ENCODE measurements around the gene TMOD1.
"Not testable (repeated sequence)": the region's sequence is repeated elsewhere in the genome, so short reads cannot be mapped to it uniquely, and the experiment has no call there.

The TMOD1 gene

GRCh38 chr9:97501177-97501971 is at the start of gene TMOD1:
Gene TMOD1 (plus strand): TSS chr9:97501666. CDS start chr9:97524189, 22,523 bp downstream.
- H3K27ac Mint-ChIP-seq: no peak within 1 kb of the TSS
- peak; percentile 79 for ATAC-seq (ENCODE audit: low read depth)

GRCh38 chr9:97453573-97453972 is 47.9 kb upstream of the TMOD1 start:
- H3K36me3 Mint-ChIP-seq: peaks cover 25% of the 10 kb centered on the region
- H3K4me3 Mint-ChIP-seq; H3K4me1 Mint-ChIP-seq; H3K27me3 Mint-ChIP-seq; H3K9me3 Mint-ChIP-seq; H3K27ac Mint-ChIP-seq; DNase-seq (ENCODE audit: low spot score in 2 of 2); ATAC-seq (ENCODE audit: low read depth): not testable (repeated sequence)

More at GRCh38 chr9:97501177-97501971, at the start of gene TMOD1:
- peaks cover 20% of the 10 kb centered on the region for H3K27me3 Mint-ChIP-seq
- H3K9me3 Mint-ChIP-seq: peaks cover 3% of the 10 kb centered on the region
- peak within 1 kb of the TSS; percentile 77 for H3K4me3 Mint-ChIP-seq
- DNase-seq (ENCODE audit: low spot score in 2 of 2): peak; percentile 14 to 37
- peaks cover 9% of the 10 kb centered on the region for H3K36me3 Mint-ChIP-seq
- peaks cover 10% of the 10 kb centered on the region for H3K4me1 Mint-ChIP-seq

- not testable (repeated sequence) for ATAC-seq (ENCODE audit: low read depth); H3K9me3 Mint-ChIP-seq; H3K27me3 Mint-ChIP-seq; H3K4me3 Mint-ChIP-seq; H3K27ac Mint-ChIP-seq; DNase-seq (ENCODE audit: low spot score in 2 of 2); H3K4me1 Mint-ChIP-seq
- peaks cover 25% of the 10 kb centered on the region for H3K36me3 Mint-ChIP-seq
Observed at GRCh38 chr9:97456841-97457240, 44.6 kb upstream of the TMOD1 start.

- H3K4me1 Mint-ChIP-seq: no peaks in the 10 kb centered on the region
- H3K9me3 Mint-ChIP-seq: no peaks in the 10 kb centered on the region
- no peak overlapping the region for H3K4me3 Mint-ChIP-seq
- no peaks in the 10 kb centered on the region for H3K27me3 Mint-ChIP-seq
- H3K36me3 Mint-ChIP-seq: peaks cover 18% of the 10 kb centered on the region
- H3K27ac Mint-ChIP-seq: no peak overlapping the region
- no peak for ATAC-seq (ENCODE audit: low read depth)
- DNase-seq (ENCODE audit: low spot score in 2 of 2): no peak
Observed at GRCh38 chr9:97459326-97459725, 42.1 kb upstream of the TMOD1 start.

GRCh38 chr9:97462159-97462558 is 39.3 kb upstream of the TMOD1 start:
- Mint-ChIP-seq H3K27me3 (no peaks in the 10 kb centered on the region), H3K36me3 (peaks cover 23% of the 10 kb centered on the region), H3K9me3 (no peaks in the 10 kb centered on the region), H3K27ac (no peak overlapping the region), H3K4me3 (no peak overlapping the region), H3K4me1 (no peaks in the 10 kb centered on the region)
- no peak for DNase-seq (ENCODE audit: low spot score in 2 of 2)
- no peak for ATAC-seq (ENCODE audit: low read depth)

GRCh38 chr9:97462914-97463313 is 38.6 kb upstream of the TMOD1 start:
- H3K4me3 Mint-ChIP-seq: no peak overlapping the region
- H3K27me3 Mint-ChIP-seq: no peaks in the 10 kb centered on the region
- no peak overlapping the region for H3K27ac Mint-ChIP-seq
- peaks cover 28% of the 10 kb centered on the region for H3K36me3 Mint-ChIP-seq
- DNase-seq (ENCODE audit: low spot score in 2 of 2) (no peak), ATAC-seq (ENCODE audit: low read depth) (no peak)
- no peaks in the 10 kb centered on the region for H3K4me1 Mint-ChIP-seq
- H3K9me3 Mint-ChIP-seq: no peaks in the 10 kb centered on the region

- DNase-seq (ENCODE audit: low spot score in 2 of 2) (peak in 1 of 2 donors; percentile 15), ATAC-seq (ENCODE audit: low read depth) (peak; percentile 37)
- no peak overlapping the region for H3K4me3 Mint-ChIP-seq
- H3K9me3 Mint-ChIP-seq: no peaks in the 10 kb centered on the region
- no peaks in the 10 kb centered on the region for H3K27me3 Mint-ChIP-seq
- no peak overlapping the region for H3K27ac Mint-ChIP-seq
- H3K36me3 Mint-ChIP-seq: peaks cover 35% of the 10 kb centered on the region
- H3K4me1 Mint-ChIP-seq: no peaks in the 10 kb centered on the region
Observed at GRCh38 chr9:97468658-97469448, 32.6 kb upstream of the TMOD1 start.

- no peak for ATAC-seq (ENCODE audit: low read depth)
- H3K4me3 Mint-ChIP-seq: no peak overlapping the region
- H3K27me3 Mint-ChIP-seq: no peaks in the 10 kb centered on the region
- no peaks in the 10 kb centered on the region for H3K9me3 Mint-ChIP-seq
- no peak for DNase-seq (ENCODE audit: low spot score in 2 of 2)
- no peak overlapping the region for H3K27ac Mint-ChIP-seq
- H3K4me1 Mint-ChIP-seq: no peaks in the 10 kb centered on the region
- peaks cover 42% of the 10 kb centered on the region for H3K36me3 Mint-ChIP-seq
Observed at GRCh38 chr9:97470076-97470475, 31.4 kb upstream of the TMOD1 start.

GRCh38 chr9:97473717-97474116 is 27.7 kb upstream of the TMOD1 start:
- no peak overlapping the region for H3K27ac Mint-ChIP-seq
- H3K27me3 Mint-ChIP-seq: no peaks in the 10 kb centered on the region
- no peaks in the 10 kb centered on the region for H3K9me3 Mint-ChIP-seq
- peaks cover 34% of the 10 kb centered on the region for H3K36me3 Mint-ChIP-seq
- DNase-seq (ENCODE audit: low spot score in 2 of 2): no peak
- no peak for ATAC-seq (ENCODE audit: low read depth)
- H3K4me1 Mint-ChIP-seq: no peaks in the 10 kb centered on the region
- H3K4me3 Mint-ChIP-seq: no peak overlapping the region

GRCh38 chr9:97474372-97474925 is 27.0 kb upstream of the TMOD1 start:
- Mint-ChIP-seq H3K27me3 (no peaks in the 10 kb centered on the region), H3K4me1 (no peaks in the 10 kb centered on the region), H3K27ac (no peak overlapping the region), H3K4me3 (no peak overlapping the region), H3K36me3 (peaks cover 37% of the 10 kb centered on the region), H3K9me3 (no peaks in the 10 kb centered on the region)
- ATAC-seq (ENCODE audit: low read depth) (no peak), DNase-seq (ENCODE audit: low spot score in 2 of 2) (no peak)

- no peaks in the 10 kb centered on the region for H3K4me1 Mint-ChIP-seq
- H3K27ac Mint-ChIP-seq: no peak overlapping the region
- H3K9me3 Mint-ChIP-seq: no peaks in the 10 kb centered on the region
- no peaks in the 10 kb centered on the region for H3K27me3 Mint-ChIP-seq
- DNase-seq (ENCODE audit: low spot score in 2 of 2): no peak
- ATAC-seq (ENCODE audit: low read depth): no peak
- peaks cover 39% of the 10 kb centered on the region for H3K36me3 Mint-ChIP-seq
- no peak overlapping the region for H3K4me3 Mint-ChIP-seq
Observed at GRCh38 chr9:97475059-97475458, 26.4 kb upstream of the TMOD1 start.

- Mint-ChIP-seq H3K4me1 (no peaks in the 10 kb centered on the region), H3K9me3 (no peaks in the 10 kb centered on the region), H3K27me3 (no peaks in the 10 kb centered on the region), H3K36me3 (peaks cover 53% of the 10 kb centered on the region), H3K27ac (no peak overlapping the region), H3K4me3 (no peak overlapping the region)
- DNase-seq (ENCODE audit: low spot score in 2 of 2) (no peak), ATAC-seq (ENCODE audit: low read depth) (no peak)
Observed at GRCh38 chr9:97478301-97478981, 23.0 kb upstream of the TMOD1 start.

- DNase-seq (ENCODE audit: low spot score in 2 of 2): no peak
- H3K36me3 Mint-ChIP-seq: peaks cover 49% of the 10 kb centered on the region
- ATAC-seq (ENCODE audit: low read depth): no peak
Observed at GRCh38 chr9:97479496-97480159, 21.8 kb upstream of the TMOD1 start.

More at GRCh38 chr9:97479496-97480159, 21.8 kb upstream of the TMOD1 start:
- Mint-ChIP-seq H3K4me1 (no peaks in the 10 kb centered on the region), H3K27ac (no peak overlapping the region), H3K9me3 (no peaks in the 10 kb centered on the region), H3K27me3 (no peaks in the 10 kb centered on the region), H3K4me3 (no peak overlapping the region)

Measured in memory B cell (primary cell).